NCI-H510A (cell line): ENCODE results near the gene C19orf44.
"Not testable (repeated sequence)": the region's sequence is repeated elsewhere in the genome, so short reads cannot be mapped to it uniquely, and the experiment has no call there.

Source experiments
- DNase-seq: peaks from one replicate; lab custom pipeline; 2025; lab: John Stamatoyannopoulos, UW

The C19orf44 gene

GRCh38 chr19:16495982-16496612 lies at the start of gene C19orf44, which contains the start of gene CALR3:
TSS of gene C19orf44 (plus strand) at chr19:16496394. CDS start at chr19:16500793, 4,399 bp downstream.
TSS of gene CALR3 (minus strand) at chr19:16496167. CDS start at chr19:16496129, 38 bp downstream.
- peak; percentile 96 for DNase-seq

- DNase-seq = no peak
Observed at GRCh38 chr19:16446724-16447368, 49.3 kb upstream of the C19orf44 start.

- DNase-seq = not testable (repeated sequence)
Observed at GRCh38 chr19:16448872-16449271, 47.3 kb upstream of the C19orf44 start.

- DNase-seq = no peak
Observed at GRCh38 chr19:16449330-16449961, 46.7 kb upstream of the C19orf44 start.

- DNase-seq = no peak
Observed at GRCh38 chr19:16452325-16452724, 43.9 kb upstream of the C19orf44 start.

- no peak for DNase-seq
Observed at GRCh38 chr19:16454351-16454918, 41.8 kb upstream of the C19orf44 start.

- no peak for DNase-seq
Observed at GRCh38 chr19:16455489-16455888, 40.7 kb upstream of the C19orf44 start.

GRCh38 chr19:16456652-16457194 lies 39.5 kb upstream of the C19orf44 start:
- DNase-seq = no peak

GRCh38 chr19:16457195-16457953 lies 38.8 kb upstream of the C19orf44 start:
- DNase-seq = no peak

GRCh38 chr19:16457954-16458331 lies 38.3 kb upstream of the C19orf44 start:
- DNase-seq = no peak

- no peak for DNase-seq
Observed at GRCh38 chr19:16458391-16459341, 37.5 kb upstream of the C19orf44 start.

GRCh38 chr19:16459680-16460079 lies 36.5 kb upstream of the C19orf44 start:
- no peak for DNase-seq

GRCh38 chr19:16460454-16460853 lies 35.7 kb upstream of the C19orf44 start:
- no peak for DNase-seq

GRCh38 chr19:16461630-16462051 lies 34.6 kb upstream of the C19orf44 start:
- no peak for DNase-seq

- no peak for DNase-seq
Observed at GRCh38 chr19:16462757-16463250, 33.4 kb upstream of the C19orf44 start.

GRCh38 chr19:16463341-16463990 lies 32.7 kb upstream of the C19orf44 start:
- DNase-seq = no peak

- no peak for DNase-seq
Observed at GRCh38 chr19:16463991-16464575, 32.1 kb upstream of the C19orf44 start.

GRCh38 chr19:16465239-16465638 lies 31.0 kb upstream of the C19orf44 start:
- DNase-seq = no peak

GRCh38 chr19:16466802-16467427 lies 29.3 kb upstream of the C19orf44 start:
- DNase-seq = not testable (repeated sequence)
